ENCODE results near the gene SORCS2.

Gene SORCS2

DNA sequence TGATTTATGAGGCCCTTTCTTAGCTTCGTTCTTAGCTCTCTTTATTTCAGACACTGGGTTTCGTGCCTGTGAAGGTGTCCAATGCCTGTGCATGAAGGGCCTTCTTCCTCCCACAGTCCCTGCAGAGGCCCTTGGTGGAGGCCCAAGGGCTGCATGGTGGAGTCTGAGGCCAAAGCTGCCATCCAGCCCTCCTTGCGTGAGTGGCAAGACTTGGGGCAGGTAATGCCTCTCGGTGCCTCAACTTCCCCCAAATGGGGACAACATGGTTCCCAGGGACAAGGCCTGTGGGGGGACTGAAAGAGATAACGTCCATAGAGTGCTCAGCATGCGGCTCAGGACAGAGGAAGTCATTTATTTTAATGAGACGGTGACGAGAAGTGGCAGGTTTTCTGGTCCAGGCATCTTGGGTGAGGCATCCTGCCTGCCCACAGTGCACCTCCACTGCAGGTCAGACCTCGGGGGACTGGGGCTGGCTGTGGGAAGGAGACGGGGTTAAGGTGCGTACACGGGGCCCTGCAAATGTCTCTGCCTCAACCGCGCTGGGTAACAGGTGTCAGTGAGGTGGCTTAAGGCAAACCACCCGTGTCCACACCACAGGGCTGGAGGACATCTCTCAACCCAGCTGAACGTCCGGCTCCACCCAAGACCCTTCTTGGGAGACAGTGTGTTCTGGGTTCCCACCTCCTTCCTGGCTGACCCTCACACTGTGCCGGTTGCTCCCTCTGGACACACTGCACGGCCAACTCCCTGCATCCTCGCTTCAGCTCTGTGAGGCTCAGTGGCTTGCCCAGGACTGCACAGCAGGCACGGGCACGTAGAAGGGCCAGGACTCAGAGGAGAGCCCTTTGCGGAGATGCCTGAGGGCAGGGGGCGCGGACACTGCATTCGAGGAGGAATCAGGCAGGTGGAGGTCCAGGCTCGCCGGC, 191.9 kb downstream of the SORCS2 start:
- TF ChIP-seq, protein P1, sequence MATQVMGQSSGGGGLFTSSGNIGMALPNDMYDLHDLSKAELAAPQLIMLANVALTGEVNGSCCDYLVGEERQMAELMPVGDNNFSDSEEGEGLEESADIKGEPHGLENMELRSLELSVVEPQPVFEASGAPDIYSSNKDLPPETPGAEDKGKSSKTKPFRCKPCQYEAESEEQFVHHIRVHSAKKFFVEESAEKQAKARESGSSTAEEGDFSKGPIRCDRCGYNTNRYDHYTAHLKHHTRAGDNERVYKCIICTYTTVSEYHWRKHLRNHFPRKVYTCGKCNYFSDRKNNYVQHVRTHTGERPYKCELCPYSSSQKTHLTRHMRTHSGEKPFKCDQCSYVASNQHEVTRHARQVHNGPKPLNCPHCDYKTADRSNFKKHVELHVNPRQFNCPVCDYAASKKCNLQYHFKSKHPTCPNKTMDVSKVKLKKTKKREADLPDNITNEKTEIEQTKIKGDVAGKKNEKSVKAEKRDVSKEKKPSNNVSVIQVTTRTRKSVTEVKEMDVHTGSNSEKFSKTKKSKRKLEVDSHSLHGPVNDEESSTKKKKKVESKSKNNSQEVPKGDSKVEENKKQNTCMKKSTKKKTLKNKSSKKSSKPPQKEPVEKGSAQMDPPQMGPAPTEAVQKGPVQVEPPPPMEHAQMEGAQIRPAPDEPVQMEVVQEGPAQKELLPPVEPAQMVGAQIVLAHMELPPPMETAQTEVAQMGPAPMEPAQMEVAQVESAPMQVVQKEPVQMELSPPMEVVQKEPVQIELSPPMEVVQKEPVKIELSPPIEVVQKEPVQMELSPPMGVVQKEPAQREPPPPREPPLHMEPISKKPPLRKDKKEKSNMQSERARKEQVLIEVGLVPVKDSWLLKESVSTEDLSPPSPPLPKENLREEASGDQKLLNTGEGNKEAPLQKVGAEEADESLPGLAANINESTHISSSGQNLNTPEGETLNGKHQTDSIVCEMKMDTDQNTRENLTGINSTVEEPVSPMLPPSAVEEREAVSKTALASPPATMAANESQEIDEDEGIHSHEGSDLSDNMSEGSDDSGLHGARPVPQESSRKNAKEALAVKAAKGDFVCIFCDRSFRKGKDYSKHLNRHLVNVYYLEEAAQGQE (IDR thresholded peaks at IDR 0.05; ENCODE audit: insufficient read depth in 1 of 2, low read depth in 2 of 2, low read length in 2 of 2) = no peak
- TF ChIP-seq FOXP2 (optimal IDR thresholded peaks at IDR 0.05; ENCODE audit: borderline replicate concordance, extremely low read depth, extremely low read length, insufficient read depth) = no peak
- TF ChIP-seq TAF1 (IDR thresholded peaks at IDR 0.05; ENCODE audit: borderline replicate concordance, insufficient read depth, low read length) = no peak
- no peak for TF ChIP-seq SIN3A (IDR thresholded peaks at IDR 0.05; ENCODE audit: borderline replicate concordance, insufficient read depth, low read length)
- no peak for TF ChIP-seq POLR2AphosphoS5 (IDR thresholded peaks at IDR 0.05; ENCODE audit: low read depth, low read length)

DNA sequence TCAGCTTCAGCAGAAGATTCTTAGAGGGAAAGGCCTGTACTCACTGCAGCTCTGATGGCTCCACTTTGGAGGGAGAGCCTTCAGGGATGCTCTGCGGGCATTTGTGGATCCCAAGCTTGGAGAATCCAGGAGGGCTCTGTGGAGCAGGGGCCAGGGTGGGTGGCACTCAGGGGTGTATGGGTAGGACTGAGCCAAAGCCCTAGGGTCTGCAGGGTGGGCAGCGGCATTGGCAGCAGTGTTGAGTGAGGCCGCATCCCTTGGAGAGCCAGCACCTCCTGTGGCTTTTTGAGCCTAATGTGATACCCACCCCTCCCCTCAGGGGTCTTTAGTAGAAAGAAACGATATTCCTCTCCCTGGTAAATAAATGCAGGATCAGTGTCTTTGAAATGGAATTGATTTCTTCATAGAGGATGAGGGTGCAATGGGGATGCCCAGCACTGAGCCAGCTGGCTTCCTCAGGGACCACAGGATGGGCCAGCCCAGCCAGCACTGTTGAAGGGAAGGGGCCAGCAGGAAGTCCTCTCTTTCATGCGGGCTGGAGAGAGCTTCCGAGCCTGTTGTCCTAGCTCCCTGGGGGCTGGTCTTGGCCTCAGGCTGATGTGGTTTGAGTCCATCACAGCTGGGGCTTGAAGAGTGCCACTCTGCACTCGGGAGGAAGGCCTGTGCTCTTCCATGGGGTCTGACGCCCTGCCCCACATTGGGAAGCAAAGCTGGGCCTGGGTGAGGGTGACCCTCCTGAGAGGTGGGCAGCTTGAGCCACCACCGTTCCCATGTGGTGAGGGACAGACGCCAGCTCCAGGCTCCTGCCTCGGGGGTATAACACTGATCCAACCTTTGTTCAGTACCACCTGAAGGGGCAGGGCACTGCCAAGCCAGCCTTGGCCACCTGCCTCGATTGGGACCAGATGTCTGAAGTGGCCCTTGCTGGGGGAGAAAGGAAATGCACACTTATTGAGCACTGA, 192.9 kb downstream of the SORCS2 start:
- TF ChIP-seq SIN3A (IDR thresholded peaks at IDR 0.05; ENCODE audit: borderline replicate concordance, insufficient read depth, low read length) = no peak
- no peak for TF ChIP-seq FOXP2 (optimal IDR thresholded peaks at IDR 0.05; ENCODE audit: borderline replicate concordance, extremely low read depth, extremely low read length, insufficient read depth)
- no peak for TF ChIP-seq POLR2AphosphoS5 (IDR thresholded peaks at IDR 0.05; ENCODE audit: low read depth, low read length)
- TF ChIP-seq, protein P1 (IDR thresholded peaks at IDR 0.05; ENCODE audit: insufficient read depth in 1 of 2, low read depth in 2 of 2, low read length in 2 of 2) = no peak
- TF ChIP-seq TAF1 (IDR thresholded peaks at IDR 0.05; ENCODE audit: borderline replicate concordance, insufficient read depth, low read length) = no peak

DNA sequence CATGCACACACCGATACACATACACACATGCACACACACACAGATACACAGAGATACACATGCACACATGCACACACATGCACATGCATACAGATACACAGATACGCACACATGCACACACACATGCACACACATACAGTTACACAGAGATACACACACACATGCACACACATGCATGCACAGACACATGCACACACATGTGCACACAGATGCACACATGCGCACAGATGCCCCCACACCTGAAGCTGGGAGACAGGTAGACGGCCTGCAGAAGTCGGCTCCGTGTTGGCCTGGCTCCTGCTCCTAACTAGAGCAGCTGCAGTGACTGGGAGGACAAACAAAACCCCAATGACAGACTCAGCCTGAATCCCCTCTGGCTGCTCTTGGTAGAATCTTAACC, 195.6 kb downstream of the SORCS2 start:
- TF ChIP-seq, protein P1 (IDR thresholded peaks at IDR 0.05; ENCODE audit: insufficient read depth in 1 of 2, low read depth in 2 of 2, low read length in 2 of 2) = no peak
- TF ChIP-seq POLR2AphosphoS5 (IDR thresholded peaks at IDR 0.05; ENCODE audit: low read depth, low read length) (no peak), SIN3A (IDR thresholded peaks at IDR 0.05; ENCODE audit: borderline replicate concordance, insufficient read depth, low read length) (no peak), FOXP2 (optimal IDR thresholded peaks at IDR 0.05; ENCODE audit: borderline replicate concordance, extremely low read depth, extremely low read length, insufficient read depth) (no peak), TAF1 (IDR thresholded peaks at IDR 0.05; ENCODE audit: borderline replicate concordance, insufficient read depth, low read length) (no peak)

DNA sequence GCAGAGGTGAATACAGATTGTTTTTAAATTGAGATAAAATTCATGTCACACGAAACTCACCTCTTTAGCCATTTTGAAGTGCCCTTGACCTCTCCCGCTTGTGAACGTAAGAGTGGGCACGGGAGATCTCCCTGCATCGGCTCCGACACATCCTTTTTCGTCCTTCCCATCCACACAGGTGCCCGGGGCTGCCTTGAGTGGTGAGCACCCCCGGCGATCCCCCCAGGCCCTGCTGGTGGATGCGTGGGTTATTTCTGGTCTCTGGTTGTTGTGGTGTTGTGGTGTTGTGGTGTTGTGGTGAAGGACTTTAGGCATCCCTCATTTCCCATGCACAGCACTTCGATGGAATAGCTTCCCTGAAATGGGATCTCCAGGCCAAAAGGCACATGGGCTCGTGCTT, 196.3 kb downstream of the SORCS2 start:
- TF ChIP-seq SIN3A (IDR thresholded peaks at IDR 0.05; ENCODE audit: borderline replicate concordance, insufficient read depth, low read length) (no peak), FOXP2 (optimal IDR thresholded peaks at IDR 0.05; ENCODE audit: borderline replicate concordance, extremely low read depth, extremely low read length, insufficient read depth) (no peak), POLR2AphosphoS5 (IDR thresholded peaks at IDR 0.05; ENCODE audit: low read depth, low read length) (no peak), TAF1 (IDR thresholded peaks at IDR 0.05; ENCODE audit: borderline replicate concordance, insufficient read depth, low read length) (no peak)
- TF ChIP-seq, protein P1 (IDR thresholded peaks at IDR 0.05; ENCODE audit: insufficient read depth in 1 of 2, low read depth in 2 of 2, low read length in 2 of 2) = no peak

All from PFSK-1 (cell line).